Measurements from ENCODE around the gene LRCH1. TPM values are rescaled to one million over a fixed set of nuclear protein-coding genes. Genes with fewer than 3 reads are reported as not detected.
A peak's percentile ranks its signal among the peaks of the same experiment; 100 is the strongest.

Gene LRCH1
- total and polyA plus RNA-seq, 4 donors: 2.6 to 6.6 (median 3.4) TPM

GRCh38 chr13:46575301-46575771, 22.4 kb downstream of the LRCH1 start:
- Histone ChIP-seq H3K27ac (ENCODE audit: low read depth in 1 of 2, low read length in 2 of 2) (no peak overlapping the region), H3K4me3 (ENCODE audit: low read depth in 1 of 3, low read length in 3 of 3) (no peak overlapping the region), H3K4me1 (ENCODE audit: control insufficient read depth in 4 of 4, insufficient read depth in 4 of 4, low read length in 3 of 4) (peaks cover 2 to 18% (median 11%) of the 10 kb centered on the region in 4 donors), H3K36me3 (ENCODE audit: control insufficient read depth in 4 of 4, insufficient read depth in 3 of 4, low read depth in 1 of 4, low read length in 3 of 4) (no peaks in the 10 kb centered on the region), H3K9ac (ENCODE audit: low read depth in 1 of 2, low read length in 2 of 2) (no peak overlapping the region), H3K9me3 (ENCODE audit: control insufficient read depth in 4 of 4, low read length in 3 of 4) (no peaks in the 10 kb centered on the region), H3K27me3 (ENCODE audit: control insufficient read depth in 4 of 4, insufficient read depth in 4 of 4, low read length in 3 of 4) (no peaks in the 10 kb centered on the region)
- TF ChIP-seq HNF4G (IDR thresholded peaks at IDR 0.05) (no peak), SP1 (IDR thresholded peaks at IDR 0.05) (no peak), MAX (IDR thresholded peaks at IDR 0.05) (no peak), FOXA2 (IDR thresholded peaks at IDR 0.05) (no peak), TAF1 (conservative IDR thresholded peaks at IDR 0.05) (no peak)
- DNase-seq (ENCODE audit: low spot score): no peak
- WGBS: 81% methylated on average over 3 of the region's 3 CpGs

GRCh38 chr13:46575818-46576221, 22.9 kb downstream of the LRCH1 start:
- peaks cover 2 to 22% (median 10%) of the 10 kb centered on the region in 4 donors for H3K4me1 ChIP-seq (ENCODE audit: control insufficient read depth in 4 of 4, insufficient read depth in 4 of 4, low read length in 3 of 4)
- H3K27me3 ChIP-seq (ENCODE audit: control insufficient read depth in 4 of 4, insufficient read depth in 4 of 4, low read length in 3 of 4): no peaks in the 10 kb centered on the region
- no peak overlapping the region for H3K9ac ChIP-seq (ENCODE audit: low read depth in 1 of 2, low read length in 2 of 2)
- TF ChIP-seq HNF4A (conservative IDR thresholded peaks at IDR 0.05): peak in 1 of 2 donors; percentile 15
- no peak for TF ChIP-seq RAD21 (IDR thresholded peaks at IDR 0.05)
- WGBS: 44% methylated on average over 5 of the region's 5 CpGs
- H3K27ac ChIP-seq (ENCODE audit: low read depth in 1 of 2, low read length in 2 of 2): no peak overlapping the region
- no peak overlapping the region for H3K4me3 ChIP-seq (ENCODE audit: low read depth in 1 of 3, low read length in 3 of 3)
- H3K36me3 ChIP-seq (ENCODE audit: control insufficient read depth in 4 of 4, insufficient read depth in 3 of 4, low read depth in 1 of 4, low read length in 3 of 4): no peaks in the 10 kb centered on the region
- no peak for DNase-seq (ENCODE audit: low spot score)
- H3K9me3 ChIP-seq (ENCODE audit: control insufficient read depth in 4 of 4, low read length in 3 of 4): no peaks in the 10 kb centered on the region

- WGBS: 92% methylated on average over 5 of the region's 5 CpGs
- H3K27me3 ChIP-seq (ENCODE audit: control insufficient read depth in 4 of 4, insufficient read depth in 4 of 4, low read length in 3 of 4): no peaks in the 10 kb centered on the region
- TF ChIP-seq MAX (IDR thresholded peaks at IDR 0.05) (no peak), RXRA (IDR thresholded peaks at IDR 0.05) (no peak), JUND (IDR thresholded peaks at IDR 0.05) (no peak), RAD21 (IDR thresholded peaks at IDR 0.05) (no peak), GABPA (IDR thresholded peaks at IDR 0.05 in 1 of 2, conservative IDR thresholded peaks at IDR 0.05 in 1 of 2) (no peak), FOXA2 (IDR thresholded peaks at IDR 0.05) (no peak), NR2F2 (IDR thresholded peaks at IDR 0.05) (no peak), YY1 (IDR thresholded peaks at IDR 0.05) (no peak), SP1 (IDR thresholded peaks at IDR 0.05) (no peak), ATF3 (IDR thresholded peaks at IDR 0.05) (no peak), REST (IDR thresholded peaks at IDR 0.05) (no peak), TAF1 (conservative IDR thresholded peaks at IDR 0.05) (no peak), ZBTB33 (IDR thresholded peaks at IDR 0.05) (no peak)
- no peak overlapping the region for H3K4me3 ChIP-seq (ENCODE audit: low read depth in 1 of 3, low read length in 3 of 3)
- no peaks in the 10 kb centered on the region for H3K36me3 ChIP-seq (ENCODE audit: control insufficient read depth in 4 of 4, insufficient read depth in 3 of 4, low read depth in 1 of 4, low read length in 3 of 4)
- DNase-seq (ENCODE audit: low spot score): no peak
- H3K4me1 ChIP-seq (ENCODE audit: control insufficient read depth in 4 of 4, insufficient read depth in 4 of 4, low read length in 3 of 4): peaks cover 0 to 22% (median 8%) of the 10 kb centered on the region in 4 donors
- H3K27ac ChIP-seq (ENCODE audit: low read depth in 1 of 2, low read length in 2 of 2): no peak overlapping the region
- no peak overlapping the region for H3K9ac ChIP-seq (ENCODE audit: low read depth in 1 of 2, low read length in 2 of 2)
- no peaks in the 10 kb centered on the region for H3K9me3 ChIP-seq (ENCODE audit: control insufficient read depth in 4 of 4, low read length in 3 of 4)
Measured at GRCh38 chr13:46576762-46577161, 23.8 kb downstream of the LRCH1 start.
